Measurements from ENCODE around the gene CDH20.

- TF ChIP-seq CTCF (IDR thresholded peaks at IDR 0.05) (no peak), POLR2A (IDR thresholded peaks at IDR 0.05; ENCODE audit: low read length) (no peak), PHF8 (IDR thresholded peaks at IDR 0.05; ENCODE audit: borderline replicate concordance, low read depth) (no peak), SMC3 (IDR thresholded peaks at IDR 0.05) (no peak), EP300 (IDR thresholded peaks at IDR 0.05) (no peak), POLR2AphosphoS2 (conservative IDR thresholded peaks at IDR 0.05; ENCODE audit: low read length) (no peak), RAD21 (conservative IDR thresholded peaks at IDR 0.05 in 1 of 2, IDR thresholded peaks at IDR 0.05 in 1 of 2) (no peak), HMGXB4 (CRISPR knock-in tag; IDR thresholded peaks at IDR 0.05; ENCODE audit: borderline replicate concordance) (no peak), NFE2L2 (conservative IDR thresholded peaks at IDR 0.05; ENCODE audit: low read length) (no peak), E2F6 (IDR thresholded peaks at IDR 0.05; ENCODE audit: borderline replicate concordance, low read depth) (no peak)
Observed at GRCh38 chr18:61556862-61557261, 223.6 kb downstream of the CDH20 start.

All from A549 (cell line).